Loucy (cell line): Measurements from ENCODE around the gene BCAP31.

ENCODE experiments used
- H2AFZ ChIP-seq: fragments of 200-600 bp; sonication (generic); 2 replicates; pipeline ENCODE4 v1.6.0; 2016; ENCODE audit warnings: antibody characterized with exemption, mild to moderate bottlenecking, low read length, moderate library complexity
- H3F3A ChIP-seq: fragments of 200-600 bp; 2 replicates; pipeline ENCODE4 v1.6.0; 2016; ENCODE audit warnings: antibody characterized with exemption, low read depth, mild to moderate bottlenecking
- H3K27me3 ChIP-seq: fragments of 200-600 bp; sonication (generic); 2 replicates; pipeline ENCODE4 v1.6.1; 2014; ENCODE audit warnings: low read length, mild to moderate bottlenecking; ENCODE audit not compliant: insufficient read depth, poor library complexity, severe bottlenecking
- H3K36me3 ChIP-seq: fragments of 200-600 bp; sonication (generic); 2 replicates; pipeline ENCODE4 v1.6.1; 2016; ENCODE audit warnings: low read length; ENCODE audit not compliant: insufficient read depth
- H3K4me1 ChIP-seq: fragments of 200-600 bp; sonication (generic); 2 replicates; pipeline ENCODE4 v1.5.1; 2014; ENCODE audit warnings: low read length, mild to moderate bottlenecking; ENCODE audit not compliant: insufficient read depth, poor library complexity, severe bottlenecking
- H3K4me2 ChIP-seq: fragments of 200-600 bp; sonication (generic); 2 replicates; pipeline ENCODE4 v1.6.0; 2014; ENCODE audit warnings: antibody characterized with exemption, low read length, low read depth, mild to moderate bottlenecking; ENCODE audit not compliant: poor library complexity, severe bottlenecking
- H3K4me3 ChIP-seq: fragments of 200-600 bp; sonication (generic); 2 replicates; pipeline ENCODE4 v1.5.1; 2014; ENCODE audit warnings: low read length, mild to moderate bottlenecking, mixed read lengths; ENCODE audit not compliant: poor library complexity, severe bottlenecking
- H3K79me2 ChIP-seq: fragments of 200-600 bp; sonication (generic); 2 replicates; pipeline ENCODE4 v1.6.1; 2014; ENCODE audit warnings: low read length; ENCODE audit not compliant: insufficient read depth
- H3K9ac ChIP-seq: fragments of 200-600 bp; sonication (generic); 2 replicates; pipeline ENCODE4 v1.6.0; 2014; ENCODE audit warnings: mild to moderate bottlenecking, low read depth, low read length, moderate library complexity; ENCODE audit not compliant: poor library complexity, severe bottlenecking
- H3K9me2 ChIP-seq: fragments of 200-600 bp; sonication (generic); replicated peaks from 2 replicates; pipeline ENCODE4 v1.6.1; 2016; ENCODE audit warnings: low read depth, low read length, mixed read lengths
- H3K9me3 ChIP-seq: fragments of 200-600 bp; sonication (generic); 2 replicates; pipeline ENCODE4 v1.6.1; 2014; ENCODE audit warnings: mild to moderate bottlenecking, antibody characterized with exemption, low read length, low read depth; ENCODE audit not compliant: insufficient read depth
- H4K20me1 ChIP-seq: fragments of 200-600 bp; sonication (generic); 2 replicates; pipeline ENCODE4 v1.6.0; 2014; ENCODE audit warnings: antibody characterized with exemption, low read length, mild to moderate bottlenecking; ENCODE audit not compliant: insufficient read depth, poor library complexity, severe bottlenecking
- EZH2phosphoT487 ChIP-seq: fragments of 200-600 bp; IDR thresholded peaks from 2 replicates; pipeline ENCODE4 v1.6.1; 2018; ENCODE audit warnings: antibody characterized with exemption, mild to moderate bottlenecking, moderate library complexity, borderline replicate concordance
- TF ChIP-seq, protein P1 (sequence below): fragments of 200-600 bp; sonication (generic); conservative IDR thresholded peaks from 2 replicates; pipeline ENCODE4 v1.5.1; 2014; ENCODE audit warnings: mild to moderate bottlenecking, antibody characterized with exemption, low read length

BCAP31 gene

DNA sequence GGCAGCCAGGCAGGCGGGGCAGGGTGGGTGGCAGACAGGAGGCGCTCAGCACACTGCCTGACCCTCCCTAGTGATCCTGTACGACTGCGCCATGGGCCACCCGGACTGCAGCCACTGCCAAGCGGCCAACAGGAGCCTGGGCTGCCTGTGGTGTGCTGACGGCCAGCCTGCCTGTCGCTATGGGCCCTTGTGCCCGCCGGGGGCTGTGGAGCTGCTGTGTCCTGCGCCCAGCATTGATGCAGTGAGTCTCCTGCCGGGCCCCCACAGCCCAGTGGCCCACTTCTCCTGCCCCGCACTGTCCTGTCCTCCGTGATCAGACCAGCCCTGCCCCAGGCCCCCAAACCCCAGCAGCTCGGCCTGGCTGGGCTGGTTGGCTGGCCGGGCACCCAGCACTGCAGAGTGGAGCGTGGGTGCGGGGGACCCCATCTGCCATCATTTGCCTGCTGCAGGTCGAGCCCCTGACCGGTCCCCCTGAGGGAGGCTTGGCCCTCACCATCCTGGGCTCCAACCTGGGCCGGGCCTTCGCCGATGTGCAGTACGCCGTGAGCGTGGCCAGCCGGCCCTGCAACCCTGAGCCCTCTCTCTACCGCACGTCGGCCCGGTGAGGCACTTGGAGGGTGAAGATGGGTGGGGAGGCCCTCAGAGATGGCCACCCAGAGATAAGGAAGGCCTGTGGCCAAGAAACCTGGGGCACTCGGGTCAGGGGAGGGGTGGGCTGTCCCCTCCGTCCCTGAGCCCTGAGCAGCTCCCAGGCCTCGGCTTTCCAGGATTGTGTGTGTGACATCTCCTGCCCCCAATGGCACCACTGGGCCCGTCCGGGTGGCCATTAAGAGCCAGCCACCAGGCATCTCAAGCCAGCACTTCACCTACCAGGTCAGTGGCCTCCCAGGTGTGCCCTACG lies 47.5 kb upstream of the BCAP31 start:
- H3K9me3 ChIP-seq, result no peaks in the 10 kb centered on the region
- H3K9me2 ChIP-seq, result no peaks in the 10 kb centered on the region
- no peaks in the 10 kb centered on the region for H3K27me3 ChIP-seq
- no peaks in the 10 kb centered on the region for H3K36me3 ChIP-seq
- no peak overlapping the region for H3K4me2 ChIP-seq
- no peaks in the 10 kb centered on the region for H3F3A ChIP-seq
- H3K9ac ChIP-seq, result no peak overlapping the region
- peaks cover 2% of the 10 kb centered on the region for H3K4me1 ChIP-seq
- no peak overlapping the region for H3K4me3 ChIP-seq
- TF ChIP-seq, protein P1, sequence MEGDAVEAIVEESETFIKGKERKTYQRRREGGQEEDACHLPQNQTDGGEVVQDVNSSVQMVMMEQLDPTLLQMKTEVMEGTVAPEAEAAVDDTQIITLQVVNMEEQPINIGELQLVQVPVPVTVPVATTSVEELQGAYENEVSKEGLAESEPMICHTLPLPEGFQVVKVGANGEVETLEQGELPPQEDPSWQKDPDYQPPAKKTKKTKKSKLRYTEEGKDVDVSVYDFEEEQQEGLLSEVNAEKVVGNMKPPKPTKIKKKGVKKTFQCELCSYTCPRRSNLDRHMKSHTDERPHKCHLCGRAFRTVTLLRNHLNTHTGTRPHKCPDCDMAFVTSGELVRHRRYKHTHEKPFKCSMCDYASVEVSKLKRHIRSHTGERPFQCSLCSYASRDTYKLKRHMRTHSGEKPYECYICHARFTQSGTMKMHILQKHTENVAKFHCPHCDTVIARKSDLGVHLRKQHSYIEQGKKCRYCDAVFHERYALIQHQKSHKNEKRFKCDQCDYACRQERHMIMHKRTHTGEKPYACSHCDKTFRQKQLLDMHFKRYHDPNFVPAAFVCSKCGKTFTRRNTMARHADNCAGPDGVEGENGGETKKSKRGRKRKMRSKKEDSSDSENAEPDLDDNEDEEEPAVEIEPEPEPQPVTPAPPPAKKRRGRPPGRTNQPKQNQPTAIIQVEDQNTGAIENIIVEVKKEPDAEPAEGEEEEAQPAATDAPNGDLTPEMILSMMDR, result no peak
- no peak for TF ChIP-seq EZH2phosphoT487
- H2AFZ ChIP-seq, result no peak overlapping the region
- no peaks in the 10 kb centered on the region for H3K79me2 ChIP-seq
- H4K20me1 ChIP-seq, result no peaks in the 10 kb centered on the region

GRCh38 chrX:153770601-153771414 lies 46.6 kb upstream of the BCAP31 start:
- Histone ChIP-seq H3K27me3 (no peaks in the 10 kb centered on the region), H3K4me2 (no peak overlapping the region), H2AFZ (no peak overlapping the region), H3K4me3 (no peak overlapping the region), H3K4me1 (peaks cover 4% of the 10 kb centered on the region), H4K20me1 (no peaks in the 10 kb centered on the region), H3K9ac (no peak overlapping the region), H3K9me2 (no peaks in the 10 kb centered on the region), H3K36me3 (no peaks in the 10 kb centered on the region), H3K79me2 (no peaks in the 10 kb centered on the region), H3K9me3 (no peaks in the 10 kb centered on the region), H3F3A (no peaks in the 10 kb centered on the region)
- TF ChIP-seq EZH2phosphoT487, result no peak

DNA sequence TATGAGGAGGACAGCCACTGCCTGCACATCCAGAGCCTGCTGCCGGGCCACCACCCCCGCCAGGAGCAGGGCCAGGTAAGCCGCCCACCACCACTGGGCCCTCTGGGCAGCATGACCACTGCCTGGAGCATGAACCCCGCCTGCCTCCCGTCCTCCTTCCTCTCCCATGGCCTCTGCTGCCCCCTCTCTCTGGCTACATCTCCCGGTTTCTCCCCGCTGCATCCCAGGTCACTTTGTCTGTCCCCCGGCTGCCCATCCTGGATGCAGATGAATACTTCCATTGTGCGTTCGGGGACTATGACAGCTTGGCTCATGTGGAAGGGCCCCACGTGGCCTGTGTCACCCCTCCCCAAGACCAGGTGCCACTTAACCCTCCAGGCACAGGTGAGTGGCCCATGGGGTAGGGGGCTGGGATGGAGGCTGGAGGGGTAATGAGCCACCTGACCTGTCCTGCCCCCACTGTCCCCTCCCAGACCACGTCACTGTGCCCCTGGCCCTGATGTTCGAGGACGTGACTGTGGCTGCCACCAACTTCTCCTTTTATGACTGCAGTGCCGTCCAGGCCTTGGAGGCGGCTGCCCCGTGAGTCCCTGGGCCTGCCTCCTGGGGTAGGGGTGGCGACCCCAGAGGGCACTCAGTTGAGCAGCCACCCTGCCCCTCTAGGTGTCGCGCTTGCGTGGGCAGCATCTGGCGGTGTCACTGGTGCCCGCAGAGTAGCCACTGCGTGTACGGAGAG lies 45.8 kb upstream of the BCAP31 start:
- H3K9ac ChIP-seq, result no peak overlapping the region

More for the DNA sequence above, 45.8 kb upstream of the BCAP31 start:
- no peak overlapping the region for H2AFZ ChIP-seq
- H3K9me2 ChIP-seq, result no peaks in the 10 kb centered on the region
- H3K4me1 ChIP-seq, result peaks cover 4% of the 10 kb centered on the region
- TF ChIP-seq, protein P1, result no peak
- TF ChIP-seq EZH2phosphoT487, result no peak
- no peak overlapping the region for H3K4me2 ChIP-seq
- H3K79me2 ChIP-seq, result no peaks in the 10 kb centered on the region
- H3F3A ChIP-seq, result no peaks in the 10 kb centered on the region
- no peaks in the 10 kb centered on the region for H3K9me3 ChIP-seq
- H3K4me3 ChIP-seq, result no peak overlapping the region
- H3K27me3 ChIP-seq, result no peaks in the 10 kb centered on the region
- H3K36me3 ChIP-seq, result no peaks in the 10 kb centered on the region
- no peaks in the 10 kb centered on the region for H4K20me1 ChIP-seq
